Measurements from ENCODE around the gene CYB561D2.
"Not testable (repeated sequence)": the region's sequence is repeated elsewhere in the genome, so short reads cannot be mapped to it uniquely, and the experiment has no call there.

CYB561D2 gene

DNA sequence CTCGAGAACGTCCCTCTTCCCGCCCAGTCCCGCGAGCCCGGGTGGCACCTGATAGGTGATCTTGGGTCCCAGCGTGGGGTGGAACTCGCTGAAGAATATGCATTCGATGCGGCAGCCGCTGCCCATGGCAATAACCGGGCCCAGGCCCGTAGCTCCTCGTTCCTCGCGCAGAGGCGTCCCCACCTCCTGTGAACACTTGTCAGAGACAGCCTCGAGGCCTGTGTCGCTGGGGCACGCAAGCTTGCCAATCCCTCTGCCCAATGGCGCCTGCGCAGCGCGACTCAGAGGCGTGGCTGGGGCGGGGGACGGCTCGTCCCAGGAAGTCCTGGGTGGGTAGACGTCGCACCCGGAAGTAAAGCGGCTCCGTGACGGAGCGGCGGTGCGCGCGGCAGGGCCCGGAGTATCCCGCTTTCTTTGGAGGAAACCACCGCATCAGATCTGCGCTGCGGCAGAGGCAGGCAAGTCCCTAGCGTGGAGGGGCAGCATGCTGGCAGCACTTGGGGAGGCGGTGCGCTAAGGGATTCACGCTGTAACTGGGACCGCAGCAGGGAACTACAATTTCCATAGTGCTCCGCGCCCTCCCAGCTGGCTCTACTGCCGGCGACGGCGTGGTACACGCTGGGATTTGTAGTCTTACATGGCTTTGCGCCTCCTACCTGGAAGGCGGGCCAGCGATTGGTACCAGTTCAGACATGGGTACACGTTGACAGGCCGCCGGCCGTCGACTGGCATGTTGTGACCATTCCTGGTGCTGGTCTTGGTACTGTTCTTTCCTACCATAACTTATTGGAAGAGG, at the start of gene CYB561D2, which contains the start of gene NPRL2:
Gene CYB561D2 (plus strand): TSS at position 336 of the 796 bp plus-strand sequence. CDS start 572 bp downstream, outside the sequence.
Gene NPRL2 (minus strand): TSS at position 249 of the 796 bp plus-strand sequence. CDS start 123 bp downstream, at position 126.
- DNase-seq (ENCODE audit: low spot score) = peak; percentile 95

GRCh38 chr3:50302095-50303012, 48.3 kb upstream of the CYB561D2 start:
- peak; percentile 45 for DNase-seq (ENCODE audit: low spot score)

DNA sequence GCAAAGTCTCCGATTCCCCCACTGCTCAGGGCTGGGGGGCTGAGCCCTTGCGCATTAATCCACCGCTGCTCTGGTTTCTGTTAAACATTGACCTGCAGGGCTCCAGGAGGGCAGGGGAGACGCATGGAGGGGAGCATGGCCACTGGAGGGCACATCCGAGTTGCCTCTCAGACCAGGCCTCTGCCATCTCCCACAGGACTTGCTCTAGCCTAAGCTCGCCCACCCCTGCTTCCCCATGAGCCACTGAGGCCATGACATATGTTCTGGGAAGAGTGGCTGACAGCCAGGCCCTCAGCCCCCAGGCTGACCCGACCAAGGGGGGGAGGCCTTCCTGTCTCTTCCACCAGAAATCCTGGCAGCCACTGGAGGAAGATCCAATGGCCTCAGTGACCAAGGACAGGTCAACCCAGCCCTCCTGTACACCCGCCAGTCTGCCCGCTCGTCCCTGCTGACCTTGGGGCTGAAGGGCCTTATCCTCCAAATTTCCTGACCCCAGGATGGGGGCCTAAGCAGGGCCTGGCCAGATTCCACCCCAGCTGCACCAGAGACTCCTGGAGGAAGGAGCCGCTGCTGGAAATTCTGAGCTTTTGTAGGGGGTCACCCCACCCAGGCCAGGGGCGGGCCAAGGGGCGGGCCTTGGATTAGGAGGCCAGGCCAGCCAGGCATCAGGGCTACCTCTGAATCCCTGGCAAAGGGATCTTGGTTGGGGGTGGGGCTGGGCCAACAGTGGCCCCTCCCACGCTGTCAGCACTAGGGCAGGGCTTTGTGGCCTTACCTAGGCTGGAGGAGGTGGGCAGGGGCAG, 47.4 kb upstream of the CYB561D2 start, which contains the start of gene HYAL1:
Gene HYAL1 (minus strand): TSS at position 562 of the 803 bp plus-strand sequence. CDS start 618 bp downstream, outside the sequence.
- DNase-seq (ENCODE audit: low spot score) = peak; percentile 67

DNA sequence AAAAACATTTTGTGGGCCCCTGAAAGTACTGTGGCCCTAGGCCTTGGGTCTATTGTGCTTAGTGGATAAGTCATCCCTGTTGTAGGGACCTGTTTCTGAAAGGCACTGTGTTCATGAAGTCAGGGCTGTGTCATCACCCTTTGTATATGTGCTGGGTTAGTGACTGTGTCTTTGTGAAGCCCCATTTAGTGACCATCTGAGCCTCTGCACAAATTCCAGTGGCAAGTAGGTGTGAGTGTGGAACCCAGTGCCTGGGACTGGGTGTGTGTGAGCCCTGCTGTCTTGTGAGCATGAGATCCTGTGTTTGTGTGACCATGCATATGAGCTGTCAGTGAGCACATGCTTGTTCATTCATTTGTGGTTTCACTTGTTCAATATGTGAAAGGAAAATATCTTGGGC, 46.1 kb upstream of the CYB561D2 start:
- no peak for DNase-seq (ENCODE audit: low spot score)

DNA sequence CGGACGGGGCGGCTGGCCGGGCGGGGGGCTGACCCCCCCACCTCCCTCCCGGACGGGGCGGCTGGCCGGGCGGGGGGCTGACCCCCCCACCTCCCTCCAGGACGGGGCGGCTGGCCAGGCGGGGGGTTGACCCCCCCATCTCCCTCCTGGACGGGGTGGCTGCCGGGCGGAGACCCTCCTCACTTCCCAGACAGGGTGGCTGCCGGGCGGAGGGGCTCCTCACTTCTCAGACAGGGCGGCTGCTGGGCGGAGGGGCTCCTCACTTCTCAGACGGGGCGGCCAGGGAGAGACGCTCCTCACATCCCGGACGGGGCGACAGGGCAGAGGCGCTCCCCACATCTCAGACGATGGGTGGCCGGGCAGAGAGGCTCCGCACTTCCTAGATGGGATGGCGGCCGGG, 38.6 kb upstream of the CYB561D2 start:
- not testable (repeated sequence) for DNase-seq (ENCODE audit: low spot score)

DNA sequence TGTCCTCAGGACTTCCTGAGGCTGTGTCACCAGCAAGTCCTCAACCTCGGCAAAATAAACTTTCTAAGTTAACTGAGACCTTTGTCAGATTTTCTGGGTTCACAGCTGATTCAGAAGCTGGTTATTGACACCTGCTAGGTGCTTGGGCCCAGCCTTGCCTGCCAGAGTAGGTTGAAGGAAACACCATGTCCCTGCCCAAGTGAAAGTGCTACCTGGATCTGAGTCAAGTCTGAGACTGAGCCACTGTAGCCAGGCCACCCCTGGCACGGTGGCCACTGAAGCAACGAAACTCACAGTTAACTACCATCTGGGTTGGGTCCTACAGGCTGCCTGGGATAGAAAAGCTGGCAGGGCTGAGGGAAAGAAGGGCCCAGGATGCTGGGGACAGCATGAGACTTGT, 36.3 kb upstream of the CYB561D2 start:
- no peak for DNase-seq (ENCODE audit: low spot score)

- DNase-seq (ENCODE audit: low spot score) = no peak
Measured at GRCh38 chr3:50314816-50315215, 35.8 kb upstream of the CYB561D2 start.

- no peak for DNase-seq (ENCODE audit: low spot score)
Measured at GRCh38 chr3:50316657-50317242, 33.9 kb upstream of the CYB561D2 start.

- DNase-seq (ENCODE audit: low spot score) = no peak
Measured at GRCh38 chr3:50317300-50317699, 33.4 kb upstream of the CYB561D2 start.

DNA sequence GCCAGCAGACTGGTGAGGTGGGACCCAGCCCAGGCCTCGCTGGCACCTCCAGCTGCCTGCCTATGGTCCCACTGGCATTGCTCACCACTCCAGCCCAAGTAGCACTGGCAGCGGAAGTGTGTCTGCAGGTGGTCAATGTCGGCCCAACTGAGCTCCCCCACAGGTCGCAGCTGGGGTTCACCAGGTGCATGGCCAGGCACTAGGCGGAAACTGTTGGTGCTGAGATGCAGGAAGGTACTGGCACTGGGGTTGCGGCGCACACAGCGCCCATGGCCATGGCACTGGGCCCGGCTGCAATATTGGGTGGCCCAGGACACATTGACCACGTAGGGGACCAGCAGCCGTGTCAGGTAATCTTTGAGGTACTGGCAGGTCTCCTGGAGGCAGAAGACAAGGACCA, 32.5 kb upstream of the CYB561D2 start:
- DNase-seq (ENCODE audit: low spot score) = no peak

- DNase-seq (ENCODE audit: low spot score) = no peak
Measured at GRCh38 chr3:50318615-50319014, 32.0 kb upstream of the CYB561D2 start.

DNA sequence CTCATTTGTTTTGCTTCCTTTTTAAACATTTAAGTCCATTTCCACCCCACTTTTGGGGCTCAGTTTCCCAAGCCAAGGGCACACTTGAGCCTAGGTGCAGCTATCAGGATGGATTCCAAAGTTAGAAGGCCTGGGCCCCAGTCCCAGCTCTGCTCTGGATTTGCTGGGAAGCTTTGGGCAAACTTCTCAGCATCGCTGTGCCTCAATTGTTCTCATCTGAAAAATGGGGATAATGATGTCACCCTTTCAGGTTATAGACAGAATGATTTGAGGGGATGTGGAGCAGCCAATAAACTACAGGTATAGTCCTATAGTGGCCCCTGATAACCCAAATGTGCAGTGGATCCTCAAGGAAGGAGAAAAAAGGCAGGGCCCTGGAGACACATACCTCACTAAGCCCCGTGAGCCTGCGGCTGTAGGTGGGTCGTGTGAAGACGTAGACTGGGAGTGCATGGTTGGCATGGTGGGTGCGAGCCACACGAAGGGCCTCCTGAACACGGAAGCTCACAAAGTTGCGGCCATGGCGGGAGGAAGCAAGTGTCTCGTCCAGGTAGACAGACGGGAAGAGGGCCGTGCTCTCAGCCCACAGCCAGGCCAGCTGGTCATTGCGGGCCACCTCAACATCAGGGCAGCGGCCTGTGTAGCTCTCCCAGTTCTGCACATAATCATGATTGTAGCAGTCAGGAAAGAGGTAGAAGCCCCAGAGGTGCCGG, 31.3 kb upstream of the CYB561D2 start:
- no peak for DNase-seq (ENCODE audit: low spot score)

GRCh38 chr3:50319894-50320625, 30.6 kb upstream of the CYB561D2 start:
- DNase-seq (ENCODE audit: low spot score) = no peak

DNA sequence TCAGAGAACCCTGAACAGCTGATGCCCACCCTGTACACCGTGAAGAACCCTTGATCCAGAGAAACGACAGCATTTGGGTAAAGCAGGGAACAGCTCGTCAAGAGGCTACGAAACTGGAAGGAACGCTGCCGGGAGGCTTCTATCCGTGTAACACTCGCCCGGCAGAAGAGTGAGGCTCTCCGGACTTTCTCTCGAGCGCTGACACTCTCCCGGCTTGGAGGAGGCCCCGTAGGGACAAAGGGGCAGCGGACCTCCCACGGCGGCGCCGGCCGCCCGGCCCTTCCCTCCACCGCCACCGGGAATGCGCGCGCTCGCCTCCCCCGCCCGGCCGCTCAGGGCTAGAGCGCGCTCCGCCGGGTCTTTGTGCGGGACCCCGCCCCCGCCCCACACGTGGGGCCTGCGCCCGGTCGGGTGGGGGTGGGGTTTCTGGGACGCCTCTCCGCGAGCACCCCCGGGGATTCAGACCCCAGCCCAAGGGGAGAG, 29.8 kb upstream of the CYB561D2 start:
- peak; percentile 95 for DNase-seq (ENCODE audit: low spot score)

DNA sequence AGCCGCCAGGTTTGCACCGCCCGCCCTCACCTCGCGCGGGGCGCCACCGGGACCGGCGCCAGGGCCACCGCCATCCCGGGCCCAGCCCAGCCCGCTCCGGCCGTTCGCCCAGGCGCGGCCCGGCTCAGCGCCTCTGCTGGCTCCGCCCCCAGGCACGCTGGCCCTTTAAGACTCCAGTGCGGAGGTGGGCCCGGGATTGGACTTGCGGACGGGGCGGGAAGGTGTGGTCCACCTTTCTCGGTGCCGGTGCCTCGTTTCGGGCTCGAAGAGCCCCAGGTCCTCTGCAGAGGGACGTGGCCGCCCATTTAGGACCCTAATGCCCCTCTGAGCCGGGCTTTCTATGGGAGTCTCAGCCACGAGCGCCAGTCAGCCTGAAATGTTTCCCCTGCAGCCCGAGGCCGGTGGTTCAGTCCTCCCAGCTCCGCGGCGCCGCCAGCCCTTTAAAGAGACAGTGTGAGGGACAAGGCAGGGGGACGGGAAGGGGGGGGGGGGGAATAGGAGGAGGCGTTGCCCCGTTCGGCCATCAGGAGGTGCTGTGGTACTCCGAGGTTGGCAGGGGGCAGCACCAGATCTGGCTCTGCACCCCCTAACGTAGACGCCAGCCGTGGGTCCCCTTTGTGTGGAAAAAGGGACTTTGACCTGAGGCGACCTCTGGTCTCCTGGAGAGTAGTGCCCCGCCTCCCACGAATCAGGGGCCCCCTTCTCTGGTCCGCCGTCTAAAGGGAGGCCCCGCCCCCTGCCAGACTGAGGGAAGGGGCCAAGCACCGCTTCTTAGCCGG, 29.1 kb upstream of the CYB561D2 start:
- DNase-seq (ENCODE audit: low spot score) = peak; percentile 95

DNA sequence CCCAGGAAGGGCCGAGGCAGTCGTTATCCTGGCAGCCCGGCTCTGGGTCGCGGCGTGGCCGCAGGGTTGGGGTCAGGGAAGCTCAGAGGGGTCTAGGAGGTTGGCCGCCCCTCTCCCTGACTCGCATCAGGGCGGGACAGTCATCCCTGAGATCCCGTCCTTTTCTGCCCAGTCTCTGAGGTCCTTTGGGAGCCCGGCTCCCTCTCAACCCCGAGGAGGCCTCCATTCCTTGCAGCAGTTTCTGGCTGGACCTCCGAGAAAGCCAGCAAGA, 28.6 kb upstream of the CYB561D2 start:
- no peak for DNase-seq (ENCODE audit: low spot score)

DNA sequence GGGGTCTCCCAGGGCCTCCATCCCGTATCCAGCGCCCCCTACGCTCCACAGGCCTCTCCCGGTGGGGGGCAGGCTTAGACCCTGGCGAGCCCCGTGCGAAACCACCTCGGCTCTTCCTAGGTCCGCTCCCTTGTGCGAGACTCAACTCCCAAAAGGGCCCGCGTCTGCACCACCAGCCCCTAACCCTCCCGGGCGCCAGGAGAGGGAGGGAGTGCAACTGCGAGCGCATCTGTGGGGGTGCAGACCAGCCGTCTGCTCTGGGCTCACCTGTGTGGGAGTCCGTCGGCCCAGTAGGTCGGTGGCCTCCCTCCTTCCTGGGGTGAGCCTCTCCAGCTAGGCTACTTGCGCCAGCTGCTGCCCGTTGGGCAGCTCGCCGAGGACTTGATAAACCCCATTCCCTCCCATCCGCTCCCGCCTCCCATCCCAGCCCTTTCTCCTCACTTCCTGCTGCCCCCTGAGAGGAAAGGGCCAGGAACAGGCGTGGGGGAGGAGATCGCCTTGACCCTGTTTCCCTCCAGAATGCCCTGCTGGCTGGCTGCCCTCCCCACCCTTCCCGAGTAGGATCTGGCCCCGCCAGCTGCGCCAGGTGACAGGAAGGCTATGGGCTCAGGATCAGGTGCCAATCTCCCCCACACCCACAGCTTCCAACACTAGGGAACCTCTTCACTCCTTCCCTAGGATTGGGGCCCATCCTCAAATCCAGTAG, 28.1 kb upstream of the CYB561D2 start, which contains the start of gene HYAL2:
Gene HYAL2 (minus strand): TSS at position 360 of the 706 bp plus-strand sequence. CDS start 2,256 bp downstream, outside the sequence.
- DNase-seq (ENCODE audit: low spot score) = peak; percentile 68

- no peak for DNase-seq (ENCODE audit: low spot score)
Measured at GRCh38 chr3:50323092-50323600, 27.5 kb upstream of the CYB561D2 start.

All from ecto neural progenitor cell (in vitro differentiated cells).